ENCODE results near the gene BCL2L13. TPM values are rescaled to one million over a fixed set of nuclear protein-coding genes. Genes with fewer than 3 reads are reported as not detected.

The BCL2L13 gene
- total RNA-seq, 1 experiment from 2014 or later: 52.9 TPM

DNA sequence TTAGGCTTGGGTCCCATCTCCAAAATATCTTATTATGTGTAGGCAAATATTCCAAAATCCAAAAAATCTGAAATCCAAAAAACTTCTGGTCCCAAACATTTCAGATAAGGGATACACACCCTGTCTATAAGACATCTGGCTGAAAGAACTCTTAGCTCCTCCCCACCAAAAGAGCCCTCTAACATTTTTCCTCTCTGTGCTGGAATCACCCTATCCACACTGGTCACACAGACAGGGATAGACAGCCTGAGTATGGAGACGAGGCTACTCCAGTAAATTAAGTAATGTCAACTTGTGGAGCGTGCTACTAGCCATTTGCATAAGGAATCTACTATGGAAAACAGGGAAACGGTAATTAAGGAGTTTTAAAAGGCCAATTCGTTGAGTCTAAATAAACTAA, 34.9 kb upstream of the BCL2L13 start:
- peaks cover 14% of the 10 kb centered on the region for H3K36me3 ChIP-seq (ENCODE audit: insufficient read depth, low read length, poor library complexity, severe bottlenecking)

DNA sequence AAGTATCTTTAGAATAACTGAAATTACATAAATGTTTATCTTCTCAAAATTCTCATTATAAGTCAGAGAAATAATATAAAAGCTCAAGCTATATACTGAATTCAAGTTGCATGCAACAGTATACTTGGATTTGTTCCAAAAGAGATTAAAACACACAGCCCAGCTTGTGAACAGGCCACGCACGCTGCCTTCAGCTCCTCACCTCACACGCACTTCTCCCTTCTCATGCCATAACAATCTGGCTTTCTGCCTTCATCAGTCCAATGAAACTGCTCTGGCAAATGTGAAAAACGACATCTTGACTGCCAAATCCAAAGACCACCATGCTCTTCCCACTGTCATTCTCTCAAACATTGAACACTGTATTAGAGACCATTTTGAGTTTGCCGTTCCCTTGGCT, 32.1 kb upstream of the BCL2L13 start:
- H3K9me3 ChIP-seq (ENCODE audit: low read depth, low read length, poor library complexity, severe bottlenecking): no peaks in the 10 kb centered on the region
- intact Hi-C loops (cut with micrococcal nuclease; ENCODE audit: unreplicated experiment): no loop called here
- no peak overlapping the region for H3K4me3 ChIP-seq (ENCODE audit: low read depth, low read length, poor library complexity, severe bottlenecking)
- ChIA-PET POLR2A (ENCODE audit: low non-redundant PET) (no interaction called here), CTCF (no interaction called here)
- no TSS peak for BruUV-seq (replicated peaks)
- no peaks in the 10 kb centered on the region for H3K4me1 ChIP-seq (ENCODE audit: insufficient read depth, low read length, poor library complexity, severe bottlenecking)
- no peaks in the 10 kb centered on the region for H3K27me3 ChIP-seq (replicated peaks; ENCODE audit: insufficient read depth, low read depth, low read length, poor library complexity)
- TF ChIP-seq EZH2 (IDR thresholded peaks at IDR 0.05; ENCODE audit: borderline replicate concordance, low read depth, low read length, poor library complexity, severe bottlenecking): no peak
- peaks cover 12% of the 10 kb centered on the region for H3K36me3 ChIP-seq (ENCODE audit: insufficient read depth, low read length, poor library complexity, severe bottlenecking)
- DNase-seq (ENCODE audit: low spot score): peak; percentile 22
- no peak overlapping the region for H3K27ac ChIP-seq (ENCODE audit: low read depth, low read length, poor library complexity, severe bottlenecking)

More for the DNA sequence above, 34.9 kb upstream of the BCL2L13 start:
- intact Hi-C loops (cut with micrococcal nuclease; ENCODE audit: unreplicated experiment): no loop called here
- CTCF ChIA-PET: no interaction called here
- Histone ChIP-seq H3K27ac (ENCODE audit: low read depth, low read length, poor library complexity, severe bottlenecking) (no peak overlapping the region), H3K4me1 (ENCODE audit: insufficient read depth, low read length, poor library complexity, severe bottlenecking) (no peaks in the 10 kb centered on the region), H3K9me3 (ENCODE audit: low read depth, low read length, poor library complexity, severe bottlenecking) (no peaks in the 10 kb centered on the region), H3K27me3 (replicated peaks; ENCODE audit: insufficient read depth, low read depth, low read length, poor library complexity) (no peaks in the 10 kb centered on the region), H3K4me3 (ENCODE audit: low read depth, low read length, poor library complexity, severe bottlenecking) (no peak overlapping the region)
- BruUV-seq (replicated peaks): no TSS peak
- POLR2A ChIA-PET (ENCODE audit: low non-redundant PET): no interaction called here
- no peak for TF ChIP-seq EZH2 (IDR thresholded peaks at IDR 0.05; ENCODE audit: borderline replicate concordance, low read depth, low read length, poor library complexity, severe bottlenecking)
- TF ChIP-seq, protein P1, sequence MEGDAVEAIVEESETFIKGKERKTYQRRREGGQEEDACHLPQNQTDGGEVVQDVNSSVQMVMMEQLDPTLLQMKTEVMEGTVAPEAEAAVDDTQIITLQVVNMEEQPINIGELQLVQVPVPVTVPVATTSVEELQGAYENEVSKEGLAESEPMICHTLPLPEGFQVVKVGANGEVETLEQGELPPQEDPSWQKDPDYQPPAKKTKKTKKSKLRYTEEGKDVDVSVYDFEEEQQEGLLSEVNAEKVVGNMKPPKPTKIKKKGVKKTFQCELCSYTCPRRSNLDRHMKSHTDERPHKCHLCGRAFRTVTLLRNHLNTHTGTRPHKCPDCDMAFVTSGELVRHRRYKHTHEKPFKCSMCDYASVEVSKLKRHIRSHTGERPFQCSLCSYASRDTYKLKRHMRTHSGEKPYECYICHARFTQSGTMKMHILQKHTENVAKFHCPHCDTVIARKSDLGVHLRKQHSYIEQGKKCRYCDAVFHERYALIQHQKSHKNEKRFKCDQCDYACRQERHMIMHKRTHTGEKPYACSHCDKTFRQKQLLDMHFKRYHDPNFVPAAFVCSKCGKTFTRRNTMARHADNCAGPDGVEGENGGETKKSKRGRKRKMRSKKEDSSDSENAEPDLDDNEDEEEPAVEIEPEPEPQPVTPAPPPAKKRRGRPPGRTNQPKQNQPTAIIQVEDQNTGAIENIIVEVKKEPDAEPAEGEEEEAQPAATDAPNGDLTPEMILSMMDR (conservative IDR thresholded peaks at IDR 0.05; ENCODE audit: low read depth, low read length): no peak
- DNase-seq (ENCODE audit: low spot score): no peak

DNA sequence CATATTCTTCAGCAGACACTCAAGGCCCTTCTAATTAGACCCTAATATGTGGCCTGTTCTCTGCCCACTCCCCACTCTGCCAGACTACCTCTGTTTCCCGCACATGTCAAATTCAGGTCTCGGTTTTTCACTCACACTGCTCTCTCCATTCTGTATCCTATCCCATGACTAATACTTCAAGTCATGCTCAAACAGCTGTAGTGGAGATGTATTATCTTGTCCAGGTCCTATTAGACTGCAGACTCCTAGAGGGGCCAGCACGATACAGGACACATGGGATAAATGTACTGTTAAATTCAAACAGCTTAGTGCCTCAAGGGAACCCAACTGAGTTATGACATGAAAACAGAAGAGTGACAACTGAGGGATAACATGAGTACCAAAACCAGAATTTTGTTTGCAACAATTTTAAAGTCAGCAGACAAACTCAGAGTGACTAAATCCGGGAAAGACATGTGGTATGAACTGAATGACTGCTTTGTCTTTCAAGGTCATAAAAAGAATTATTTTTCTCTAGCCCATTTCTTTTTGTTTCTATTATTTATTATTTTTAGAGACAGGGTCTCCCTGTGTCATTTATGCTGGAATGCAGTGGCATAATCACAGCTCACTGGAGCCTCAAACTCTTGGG, 30.6 kb upstream of the BCL2L13 start:
- no peaks in the 10 kb centered on the region for H3K27me3 ChIP-seq (replicated peaks; ENCODE audit: insufficient read depth, low read depth, low read length, poor library complexity)
- intact Hi-C loops (cut with micrococcal nuclease; ENCODE audit: unreplicated experiment): no loop called here
- H3K9me3 ChIP-seq (ENCODE audit: low read depth, low read length, poor library complexity, severe bottlenecking): no peaks in the 10 kb centered on the region
- H3K36me3 ChIP-seq (ENCODE audit: insufficient read depth, low read length, poor library complexity, severe bottlenecking): peaks cover 27% of the 10 kb centered on the region
- TF ChIP-seq EZH2 (IDR thresholded peaks at IDR 0.05; ENCODE audit: borderline replicate concordance, low read depth, low read length, poor library complexity, severe bottlenecking): no peak
- TF ChIP-seq, protein P1 (conservative IDR thresholded peaks at IDR 0.05; ENCODE audit: low read depth, low read length): no peak
- CTCF ChIA-PET: no interaction called here
- no peaks in the 10 kb centered on the region for H3K4me1 ChIP-seq (ENCODE audit: insufficient read depth, low read length, poor library complexity, severe bottlenecking)
- no peak overlapping the region for H3K27ac ChIP-seq (ENCODE audit: low read depth, low read length, poor library complexity, severe bottlenecking)
- DNase-seq (ENCODE audit: low spot score): no peak
- POLR2A ChIA-PET (ENCODE audit: low non-redundant PET): no interaction called here
- no peak overlapping the region for H3K4me3 ChIP-seq (ENCODE audit: low read depth, low read length, poor library complexity, severe bottlenecking)
- no TSS peak for BruUV-seq (replicated peaks)

DNA sequence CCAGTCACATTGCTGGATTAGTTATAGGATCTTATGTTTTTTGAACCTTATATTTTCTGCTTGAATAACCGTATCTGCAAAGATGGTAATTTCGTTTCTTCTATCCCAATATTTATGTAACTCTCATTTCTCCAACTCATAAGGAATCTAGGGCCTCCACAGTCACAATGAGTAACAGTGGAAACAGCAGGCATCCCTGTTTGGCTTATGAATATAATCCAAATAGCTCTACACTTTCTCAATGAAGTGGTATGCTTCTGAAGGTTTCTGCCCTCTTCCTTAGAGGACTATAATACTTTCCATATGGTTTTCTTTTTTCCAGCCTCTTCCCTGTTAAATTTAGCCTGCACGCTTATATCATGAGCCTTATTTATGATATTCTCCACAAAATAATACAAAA, 26.5 kb upstream of the BCL2L13 start:
- no peak for TF ChIP-seq EZH2 (IDR thresholded peaks at IDR 0.05; ENCODE audit: borderline replicate concordance, low read depth, low read length, poor library complexity, severe bottlenecking)
- TF ChIP-seq, protein P1 (conservative IDR thresholded peaks at IDR 0.05; ENCODE audit: low read depth, low read length): no peak
- no peaks in the 10 kb centered on the region for H3K27me3 ChIP-seq (replicated peaks; ENCODE audit: insufficient read depth, low read depth, low read length, poor library complexity)
- ChIA-PET POLR2A (ENCODE audit: low non-redundant PET) (no interaction called here), CTCF (no interaction called here)
- H3K9me3 ChIP-seq (ENCODE audit: low read depth, low read length, poor library complexity, severe bottlenecking): no peaks in the 10 kb centered on the region
- H3K4me1 ChIP-seq (ENCODE audit: insufficient read depth, low read length, poor library complexity, severe bottlenecking): no peaks in the 10 kb centered on the region
- no TSS peak for BruUV-seq (replicated peaks)
- intact Hi-C loops (cut with micrococcal nuclease; ENCODE audit: unreplicated experiment): no loop called here
- H3K4me3 ChIP-seq (ENCODE audit: low read depth, low read length, poor library complexity, severe bottlenecking): no peak overlapping the region
- DNase-seq (ENCODE audit: low spot score): no peak
- H3K36me3 ChIP-seq (ENCODE audit: insufficient read depth, low read length, poor library complexity, severe bottlenecking): peaks cover 34% of the 10 kb centered on the region
- no peak overlapping the region for H3K27ac ChIP-seq (ENCODE audit: low read depth, low read length, poor library complexity, severe bottlenecking)
